Measurements from ENCODE around the gene OSGEPL1. TPM values are rescaled to one million over a fixed set of nuclear protein-coding genes. Genes with fewer than 3 reads are reported as not detected.
A peak's percentile ranks its signal among the peaks of the same experiment; 100 is the strongest.

OSGEPL1 gene
- polyA plus RNA-seq (2013, experiment 1 of 2): 10.7 TPM
- polyA plus RNA-seq (2013, experiment 2 of 2): 18.0 TPM

- H3K27ac ChIP-seq (ENCODE audit: low read depth, low read length): peak within 1 kb of the TSS; percentile 89
- no peaks in the 10 kb centered on the region for H3K9me3 ChIP-seq (ENCODE audit: insufficient read depth, low read depth, low read length)
- WGBS: 1% methylated on average over 33 of the region's 33 CpGs
- H3K27me3 ChIP-seq (ENCODE audit: insufficient read depth, low read length): no peaks in the 10 kb centered on the region
- H3K4me3 ChIP-seq (ENCODE audit: low read length): peak within 1 kb of the TSS; percentile 78
- H3K9ac ChIP-seq (ENCODE audit: low read depth, low read length): peak within 1 kb of the TSS; percentile 90
- H3K36me3 ChIP-seq (ENCODE audit: insufficient read depth, low read length): peaks cover 11% of the 10 kb centered on the region
- H3K4me1 ChIP-seq (ENCODE audit: insufficient read depth, low read length): peaks cover 6% of the 10 kb centered on the region; the same call in 1 of the 2 replicates
Observed at GRCh38 chr2:189762551-189763298, at the start of gene OSGEPL1. TSS of gene OSGEPL1 (minus strand) at chr2:189762792. CDS start at chr2:189761640, 1,152 bp downstream.

- WGBS: 92% methylated on average over 1 of the region's 3 CpGs
- Histone ChIP-seq H3K36me3 (ENCODE audit: insufficient read depth, low read length) (peaks cover 96% of the 10 kb centered on the region), H3K4me1 (ENCODE audit: insufficient read depth, low read length) (no peaks in the 10 kb centered on the region), H3K4me3 (ENCODE audit: low read length) (no peak overlapping the region), H3K9ac (ENCODE audit: low read depth, low read length) (no peak overlapping the region), H3K9me3 (ENCODE audit: insufficient read depth, low read depth, low read length) (no peaks in the 10 kb centered on the region), H3K27ac (ENCODE audit: low read depth, low read length) (no peak overlapping the region), H3K27me3 (ENCODE audit: insufficient read depth, low read length) (no peaks in the 10 kb centered on the region)
Observed at GRCh38 chr2:189803431-189803830, 40.8 kb upstream of the OSGEPL1 start.

- Histone ChIP-seq H3K27ac (ENCODE audit: low read depth, low read length) (no peak overlapping the region), H3K9me3 (ENCODE audit: insufficient read depth, low read depth, low read length) (no peaks in the 10 kb centered on the region), H3K36me3 (ENCODE audit: insufficient read depth, low read length) (peaks cover 96% of the 10 kb centered on the region), H3K9ac (ENCODE audit: low read depth, low read length) (no peak overlapping the region), H3K27me3 (ENCODE audit: insufficient read depth, low read length) (no peaks in the 10 kb centered on the region), H3K4me1 (ENCODE audit: insufficient read depth, low read length) (no peaks in the 10 kb centered on the region), H3K4me3 (ENCODE audit: low read length) (no peak overlapping the region)
- 90% methylated on average over 2 of the region's 2 CpGs for WGBS
Observed at GRCh38 chr2:189802396-189802912, 39.9 kb upstream of the OSGEPL1 start.

- peaks cover 100% of the 10 kb centered on the region for H3K36me3 ChIP-seq (ENCODE audit: insufficient read depth, low read length)
Observed at GRCh38 chr2:189799531-189799930, 36.9 kb upstream of the OSGEPL1 start.

GRCh38 chr2:189799030-189799331 is 36.4 kb upstream of the OSGEPL1 start:
- Histone ChIP-seq H3K4me3 (ENCODE audit: low read length) (no peak overlapping the region), H3K4me1 (ENCODE audit: insufficient read depth, low read length) (no peaks in the 10 kb centered on the region), H3K9ac (ENCODE audit: low read depth, low read length) (no peak overlapping the region), H3K27me3 (ENCODE audit: insufficient read depth, low read length) (no peaks in the 10 kb centered on the region), H3K36me3 (ENCODE audit: insufficient read depth, low read length) (peaks cover 100% of the 10 kb centered on the region), H3K27ac (ENCODE audit: low read depth, low read length) (no peak overlapping the region), H3K9me3 (ENCODE audit: insufficient read depth, low read depth, low read length) (no peaks in the 10 kb centered on the region)

More at GRCh38 chr2:189799531-189799930, 36.9 kb upstream of the OSGEPL1 start:
- Histone ChIP-seq H3K27me3 (ENCODE audit: insufficient read depth, low read length) (no peaks in the 10 kb centered on the region), H3K9me3 (ENCODE audit: insufficient read depth, low read depth, low read length) (no peaks in the 10 kb centered on the region), H3K9ac (ENCODE audit: low read depth, low read length) (no peak overlapping the region), H3K4me3 (ENCODE audit: low read length) (no peak overlapping the region), H3K27ac (ENCODE audit: low read depth, low read length) (no peak overlapping the region), H3K4me1 (ENCODE audit: insufficient read depth, low read length) (no peaks in the 10 kb centered on the region)
- 92% methylated on average over 2 of the region's 2 CpGs for WGBS

GRCh38 chr2:189798312-189799029 is 35.9 kb upstream of the OSGEPL1 start:
- H3K27me3 ChIP-seq (ENCODE audit: insufficient read depth, low read length): no peaks in the 10 kb centered on the region
- H3K4me1 ChIP-seq (ENCODE audit: insufficient read depth, low read length): no peaks in the 10 kb centered on the region
- H3K36me3 ChIP-seq (ENCODE audit: insufficient read depth, low read length): peaks cover 100% of the 10 kb centered on the region
- H3K4me3 ChIP-seq (ENCODE audit: low read length): no peak overlapping the region
- H3K27ac ChIP-seq (ENCODE audit: low read depth, low read length): no peak overlapping the region
- 95% methylated on average over 4 of the region's 4 CpGs for WGBS
- H3K9me3 ChIP-seq (ENCODE audit: insufficient read depth, low read depth, low read length): no peaks in the 10 kb centered on the region
- H3K9ac ChIP-seq (ENCODE audit: low read depth, low read length): no peak overlapping the region

GRCh38 chr2:189797902-189798301 is 35.3 kb upstream of the OSGEPL1 start:
- H3K9ac ChIP-seq (ENCODE audit: low read depth, low read length): no peak overlapping the region
- peaks cover 100% of the 10 kb centered on the region for H3K36me3 ChIP-seq (ENCODE audit: insufficient read depth, low read length)
- no peaks in the 10 kb centered on the region for H3K9me3 ChIP-seq (ENCODE audit: insufficient read depth, low read depth, low read length)
- H3K27ac ChIP-seq (ENCODE audit: low read depth, low read length): no peak overlapping the region
- H3K4me1 ChIP-seq (ENCODE audit: insufficient read depth, low read length): no peaks in the 10 kb centered on the region
- H3K4me3 ChIP-seq (ENCODE audit: low read length): no peak overlapping the region
- H3K27me3 ChIP-seq (ENCODE audit: insufficient read depth, low read length): no peaks in the 10 kb centered on the region
- WGBS: 97% methylated on average over 5 of the region's 6 CpGs

GRCh38 chr2:189794310-189794709 is 31.7 kb upstream of the OSGEPL1 start:
- no peak overlapping the region for H3K9ac ChIP-seq (ENCODE audit: low read depth, low read length)
- H3K9me3 ChIP-seq (ENCODE audit: insufficient read depth, low read depth, low read length): no peaks in the 10 kb centered on the region
- H3K4me3 ChIP-seq (ENCODE audit: low read length): no peak overlapping the region
- no peaks in the 10 kb centered on the region for H3K27me3 ChIP-seq (ENCODE audit: insufficient read depth, low read length)
- H3K36me3 ChIP-seq (ENCODE audit: insufficient read depth, low read length): peaks cover 97% of the 10 kb centered on the region
- no peak overlapping the region for H3K27ac ChIP-seq (ENCODE audit: low read depth, low read length)
- WGBS: no CpG with 5 or more reads among the region's 1 CpG
- peaks cover 2% of the 10 kb centered on the region; the same call in 1 of the 2 replicates for H3K4me1 ChIP-seq (ENCODE audit: insufficient read depth, low read length)

- Histone ChIP-seq H3K27me3 (ENCODE audit: insufficient read depth, low read length) (no peaks in the 10 kb centered on the region), H3K4me1 (ENCODE audit: insufficient read depth, low read length) (peaks cover 6% of the 10 kb centered on the region; the same call in 1 of the 2 replicates), H3K36me3 (ENCODE audit: insufficient read depth, low read length) (peaks cover 91% of the 10 kb centered on the region), H3K4me3 (ENCODE audit: low read length) (no peak overlapping the region), H3K9me3 (ENCODE audit: insufficient read depth, low read depth, low read length) (no peaks in the 10 kb centered on the region), H3K9ac (ENCODE audit: low read depth, low read length) (no peak overlapping the region), H3K27ac (ENCODE audit: low read depth, low read length) (no peak overlapping the region)
- WGBS: 95% methylated on average over 12 of the region's 12 CpGs
Observed at GRCh38 chr2:189791338-189792042, 28.9 kb upstream of the OSGEPL1 start.

- Histone ChIP-seq H3K36me3 (ENCODE audit: insufficient read depth, low read length) (peaks cover 60% of the 10 kb centered on the region), H3K4me1 (ENCODE audit: insufficient read depth, low read length) (peaks cover 7% of the 10 kb centered on the region), H3K27ac (ENCODE audit: low read depth, low read length) (peak within 1 kb of the TSS; percentile 92), H3K27me3 (ENCODE audit: insufficient read depth, low read length) (no peaks in the 10 kb centered on the region), H3K9ac (ENCODE audit: low read depth, low read length) (peak within 1 kb of the TSS; percentile 97), H3K9me3 (ENCODE audit: insufficient read depth, low read depth, low read length) (no peaks in the 10 kb centered on the region), H3K4me3 (ENCODE audit: low read length) (peak within 1 kb of the TSS; percentile 90)
- WGBS: under 1% methylated on average over 96 of the region's 96 CpGs
Observed at GRCh38 chr2:189783927-189784867, 21.6 kb upstream of the OSGEPL1 start, which contains the start of the genes ORMDL1 and PMS1. TSS of gene ORMDL1 (minus strand) at chr2:189784339. CDS start at chr2:189782595, 1,744 bp downstream. TSS of gene PMS1 (plus strand) at chr2:189784450. CDS start at chr2:189791810, 7,360 bp downstream.

Measured in HUES64 (cell line).